Osteocyte (in vitro differentiated cells): ENCODE results near the gene RAPGEF5. TPM values are rescaled to one million over a fixed set of nuclear protein-coding genes. Genes with fewer than 3 reads are reported as not detected.

Experiments
- DNase-seq: peaks from one replicate; pipeline ENCODE4 v3.0.0; 2021; ENCODE audit warnings: mixed read lengths; ENCODE audit not compliant: unreplicated experiment; ENCODE audit errors: extremely low spot score
- H3K27ac Mint-ChIP-seq: one replicate; pipeline ENCODE4 v1.8.0; 2021; ENCODE audit warnings: mild to moderate bottlenecking, mixed read lengths; ENCODE audit not compliant: unreplicated experiment
- H3K27me3 Mint-ChIP-seq: one replicate; pipeline ENCODE4 v1.8.0; 2021; ENCODE audit warnings: mixed read lengths; ENCODE audit not compliant: unreplicated experiment
- H3K36me3 Mint-ChIP-seq: one replicate; pipeline ENCODE4 v1.8.0; 2021; ENCODE audit warnings: mixed read lengths; ENCODE audit not compliant: unreplicated experiment
- H3K4me1 Mint-ChIP-seq: one replicate; pipeline ENCODE4 v1.8.0; 2021; ENCODE audit warnings: mixed read lengths; ENCODE audit not compliant: unreplicated experiment
- H3K4me3 Mint-ChIP-seq: one replicate; pipeline ENCODE4 v1.8.0; 2021; ENCODE audit warnings: mild to moderate bottlenecking, moderate library complexity, mixed read lengths; ENCODE audit not compliant: unreplicated experiment
- H3K9me3 Mint-ChIP-seq: one replicate; pipeline ENCODE4 v1.8.0; 2021; ENCODE audit warnings: mixed read lengths; ENCODE audit not compliant: unreplicated experiment
- CTCF ChIP-seq: fragments of 200-600 bp; sonication (generic); IDR thresholded peaks from 2 replicates; pipeline ENCODE4 v1.5.0; 2021; ENCODE audit warnings: antibody characterized with exemption, mild to moderate bottlenecking, moderate library complexity
- total RNA-seq: library from RNA; stranded (reverse); gene quantifications from 2 replicates; pipeline ENCODE4 v1.2.1, GENCODE V29; 2021

RAPGEF5 gene
- total RNA-seq, 1 donor from 2014 or later, result 0.27 TPM

GRCh38 chr7:22248111-22248809 lies 108.7 kb downstream of the RAPGEF5 start:
- no peak for DNase-seq
- no peak overlapping the region for H3K4me3 Mint-ChIP-seq
- TF ChIP-seq CTCF, result no peak
- H3K27me3 Mint-ChIP-seq, result peaks cover 2% of the 10 kb centered on the region
- H3K4me1 Mint-ChIP-seq, result no peaks in the 10 kb centered on the region
- H3K27ac Mint-ChIP-seq, result no peak overlapping the region
- peaks cover 13% of the 10 kb centered on the region for H3K9me3 Mint-ChIP-seq
- H3K36me3 Mint-ChIP-seq, result no peaks in the 10 kb centered on the region

GRCh38 chr7:22241805-22242390 lies 115.1 kb downstream of the RAPGEF5 start:
- no peak for TF ChIP-seq CTCF

GRCh38 chr7:22240904-22241571 lies 115.9 kb downstream of the RAPGEF5 start:
- no peaks in the 10 kb centered on the region for H3K27me3 Mint-ChIP-seq
- no peak for TF ChIP-seq CTCF
- H3K36me3 Mint-ChIP-seq, result no peaks in the 10 kb centered on the region
- H3K4me1 Mint-ChIP-seq, result no peaks in the 10 kb centered on the region
- H3K4me3 Mint-ChIP-seq, result no peak overlapping the region
- peaks cover 7% of the 10 kb centered on the region for H3K9me3 Mint-ChIP-seq
- H3K27ac Mint-ChIP-seq, result no peak overlapping the region
- no peak for DNase-seq

More at GRCh38 chr7:22241805-22242390, 115.1 kb downstream of the RAPGEF5 start:
- Mint-ChIP-seq H3K36me3 (no peaks in the 10 kb centered on the region), H3K4me3 (no peak overlapping the region), H3K27ac (no peak overlapping the region), H3K27me3 (no peaks in the 10 kb centered on the region), H3K9me3 (peaks cover 13% of the 10 kb centered on the region), H3K4me1 (no peaks in the 10 kb centered on the region)
- DNase-seq, result no peak

GRCh38 chr7:22238354-22239311 lies 118.3 kb downstream of the RAPGEF5 start:
- Mint-ChIP-seq H3K4me3 (no peak overlapping the region), H3K36me3 (no peaks in the 10 kb centered on the region), H3K27ac (no peak overlapping the region), H3K9me3 (no peaks in the 10 kb centered on the region), H3K27me3 (no peaks in the 10 kb centered on the region), H3K4me1 (no peaks in the 10 kb centered on the region)
- no peak for TF ChIP-seq CTCF
- no peak for DNase-seq
